Upper lobe of right lung (tissue), 1 donor: ENCODE data around the gene C16orf78. TPM values are rescaled to one million over a fixed set of nuclear protein-coding genes. Genes with fewer than 3 reads are reported as not detected.

Experiments
- ATAC-seq: fragments of 200-7000 bp; cut with Tn5 transposase; one replicate; pipeline ENCODE4 v1.9.1; 2020; ENCODE audit warnings: mild to moderate bottlenecking, moderate library complexity
- DNase-seq: peaks from one replicate; pipeline ENCODE4 v3.0.0-alpha.2; 2020
- H3K27ac ChIP-seq: fragments of 200-600 bp; one replicate; pipeline ENCODE4 v1.8.0; 2022
- H3K27me3 ChIP-seq: fragments of 200-600 bp; one replicate; pipeline ENCODE4 v1.8.0; 2022; ENCODE audit warnings: mild to moderate bottlenecking
- H3K36me3 ChIP-seq: fragments of 200-600 bp; one replicate; pipeline ENCODE4 v1.8.0; 2022
- H3K4me1 ChIP-seq: fragments of 200-600 bp; one replicate; pipeline ENCODE4 v1.8.0; 2022
- H3K4me3 ChIP-seq: fragments of 200-600 bp; one replicate; pipeline ENCODE4 v1.8.0; 2022; ENCODE audit warnings: mild to moderate bottlenecking
- H3K9me3 ChIP-seq: fragments of 200-600 bp; one replicate; pipeline ENCODE4 v1.8.0; 2022
- CTCF ChIP-seq: fragments of 200-600 bp; IDR thresholded peaks from one replicate; pipeline ENCODE4 v1.8.0; 2022; ENCODE audit warnings: antibody characterized with exemption
- intact Hi-C: fragments of 100-400 bp; cut with DNase I; formaldehyde crosslinking; loops from one replicate; pipeline ENCODE4 v1.11.0; 2022
- total RNA-seq: library from RNA; stranded (reverse); fragmentation: NEBNext Ultra II Directional; extraction: Animal tissue kit (Norgen Biotek cat#: 25700); gene quantifications from one replicate; pipeline ENCODE4 v1.2.1, GENCODE V29; 2021
- donor health status: DM: no; HTN: yes; CAD: no; lungs with severe emphysema.

C16orf78 gene
- total RNA-seq, 1 donor from 2014 or later: not detected

DNA sequence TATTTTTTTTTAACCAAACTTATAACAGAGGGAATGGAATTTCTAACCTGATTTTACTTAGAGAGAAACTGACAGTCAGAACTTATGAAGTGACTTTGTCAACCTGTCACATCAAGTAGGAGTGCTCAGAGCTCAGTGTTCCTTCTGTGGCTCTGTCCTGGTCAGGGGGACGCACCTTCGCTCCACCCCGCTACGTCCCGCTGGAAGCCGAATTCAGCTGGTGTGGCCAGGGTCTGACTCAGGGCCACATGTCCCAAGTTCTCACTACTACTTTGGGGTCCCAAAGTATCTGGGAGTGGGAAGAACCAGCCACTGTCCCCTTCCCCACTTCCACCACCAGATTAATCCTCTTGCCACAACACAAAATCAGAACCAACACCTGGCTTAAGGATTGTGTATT is 51.4 kb downstream of the C16orf78 start:
- Histone ChIP-seq H3K27ac (no peak overlapping the region), H3K36me3 (no peaks in the 10 kb centered on the region), H3K9me3 (no peaks in the 10 kb centered on the region), H3K27me3 (no peaks in the 10 kb centered on the region), H3K4me1 (no peaks in the 10 kb centered on the region), H3K4me3 (no peak overlapping the region)
- intact Hi-C loops: no loop called here
- DNase-seq: no peak
- no peak for TF ChIP-seq CTCF
- ATAC-seq: no peak

- ATAC-seq: peak; percentile 12
- Histone ChIP-seq H3K36me3 (no peaks in the 10 kb centered on the region), H3K27ac (no peak overlapping the region), H3K4me3 (no peak overlapping the region), H3K4me1 (no peaks in the 10 kb centered on the region), H3K9me3 (no peaks in the 10 kb centered on the region), H3K27me3 (no peaks in the 10 kb centered on the region)
- intact Hi-C loops: no loop called here
- DNase-seq: peak; percentile 48
- no peak for TF ChIP-seq CTCF
Measured at GRCh38 chr16:49427771-49428170, 54.2 kb downstream of the C16orf78 start.

DNA sequence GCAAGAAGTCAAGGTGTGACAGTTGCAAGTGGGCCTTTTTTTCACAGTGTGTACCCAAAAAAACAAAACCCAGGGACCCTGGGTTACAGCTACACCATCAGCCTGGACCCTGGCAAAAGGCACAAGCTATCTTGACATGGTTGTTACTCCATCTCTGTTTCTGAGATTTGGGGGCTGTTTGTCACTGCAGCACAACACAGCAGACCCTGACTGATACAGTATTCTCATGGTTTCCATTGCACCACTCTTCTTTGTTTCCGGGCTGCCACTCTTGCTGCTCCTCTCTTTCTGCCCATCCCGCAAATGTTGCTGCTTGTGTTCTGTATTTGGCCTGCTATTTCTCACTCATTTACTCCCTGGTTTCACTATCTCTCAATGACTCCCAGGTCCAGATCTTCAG is 55.2 kb downstream of the C16orf78 start:
- H3K27ac ChIP-seq: no peak overlapping the region
- TF ChIP-seq CTCF: no peak
- ATAC-seq: no peak
- no peak overlapping the region for H3K4me3 ChIP-seq
- no peak for DNase-seq
- H3K36me3 ChIP-seq: no peaks in the 10 kb centered on the region
- no peaks in the 10 kb centered on the region for H3K27me3 ChIP-seq
- intact Hi-C loops: no loop called here
- no peaks in the 10 kb centered on the region for H3K4me1 ChIP-seq
- H3K9me3 ChIP-seq: no peaks in the 10 kb centered on the region

DNA sequence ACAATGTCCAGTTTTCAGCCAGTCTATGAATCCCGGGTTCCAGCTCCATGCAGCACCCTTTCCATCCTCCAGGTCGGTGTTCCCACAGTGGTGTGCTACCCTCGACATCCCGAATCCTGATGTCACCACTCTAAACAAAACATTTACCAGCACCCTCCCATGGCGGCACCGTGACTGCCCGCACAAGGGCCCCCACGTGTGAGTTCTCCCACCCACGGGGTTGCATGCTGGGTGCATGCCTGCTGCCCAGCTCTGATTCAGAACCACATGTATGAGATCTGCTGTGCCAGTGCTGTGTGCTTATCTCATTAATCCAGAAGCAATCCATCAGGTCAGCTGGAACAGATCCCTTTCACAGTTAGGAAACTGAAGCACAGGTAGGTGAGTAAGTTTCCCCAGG is 57.4 kb downstream of the C16orf78 start:
- intact Hi-C loops: no loop called here
- no peak for TF ChIP-seq CTCF
- Histone ChIP-seq H3K4me3 (no peak overlapping the region), H3K36me3 (no peaks in the 10 kb centered on the region), H3K9me3 (no peaks in the 10 kb centered on the region), H3K4me1 (no peaks in the 10 kb centered on the region), H3K27ac (no peak overlapping the region), H3K27me3 (no peaks in the 10 kb centered on the region)
- DNase-seq (peak; percentile 34), ATAC-seq (no peak)

DNA sequence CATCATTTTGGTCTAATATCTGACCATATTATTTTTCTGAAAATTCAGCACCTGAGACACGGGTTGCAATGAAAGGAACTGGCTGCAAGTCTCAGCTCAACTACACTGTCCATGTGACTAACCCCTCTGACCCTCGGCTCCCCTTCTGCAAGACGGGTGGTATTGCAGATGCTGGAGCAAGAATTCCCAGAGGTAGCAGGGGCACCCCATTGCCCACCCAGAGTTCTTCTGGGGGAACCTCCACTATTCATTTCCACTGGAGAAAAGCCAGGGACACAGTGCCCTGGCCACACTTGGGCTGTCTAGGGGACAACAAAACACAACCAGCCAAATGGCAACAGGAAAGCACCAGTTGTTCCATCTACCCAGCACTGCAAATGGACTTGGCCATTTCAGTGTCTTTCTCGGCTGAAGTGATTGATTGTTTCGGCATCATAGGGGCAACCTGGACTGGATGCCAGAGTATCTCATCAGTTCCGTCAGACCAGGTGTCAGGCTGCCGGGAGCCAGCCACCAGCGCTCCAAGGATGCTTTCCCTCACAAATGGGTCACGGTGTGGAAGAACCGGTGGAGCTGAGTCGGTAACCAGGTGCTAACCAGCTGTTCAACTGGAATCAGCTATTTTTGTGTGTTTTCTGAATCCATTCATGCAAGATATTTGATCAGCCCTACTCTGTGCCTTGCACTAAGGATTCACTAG is 58.1 kb downstream of the C16orf78 start:
- no peak overlapping the region for H3K27ac ChIP-seq
- no peak overlapping the region for H3K4me3 ChIP-seq
- no peaks in the 10 kb centered on the region for H3K36me3 ChIP-seq
- H3K9me3 ChIP-seq: no peaks in the 10 kb centered on the region
- intact Hi-C loops: no loop called here
- peak; percentile 26 for DNase-seq
- H3K27me3 ChIP-seq: no peaks in the 10 kb centered on the region
- no peak for TF ChIP-seq CTCF
- H3K4me1 ChIP-seq: no peaks in the 10 kb centered on the region
- no peak for ATAC-seq

DNA sequence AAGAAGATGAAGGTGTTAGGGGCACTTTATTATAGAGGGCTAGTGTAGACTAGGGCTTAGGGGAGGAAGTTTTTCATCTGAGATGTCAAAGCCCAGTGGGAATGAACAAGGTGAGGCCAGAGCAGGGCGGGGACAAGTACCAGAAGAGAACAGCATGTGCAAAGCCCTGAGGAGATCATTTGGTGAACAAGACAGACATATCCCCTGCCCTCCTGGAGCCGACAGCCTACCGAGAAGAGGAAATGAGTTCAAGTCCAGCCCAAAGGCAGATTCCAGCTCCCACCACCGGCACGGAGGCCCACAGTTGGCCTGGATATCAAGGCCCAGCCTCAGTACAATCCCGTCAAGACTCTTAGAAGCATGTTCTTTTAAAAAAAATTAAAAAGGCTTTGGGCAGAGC is 61.1 kb downstream of the C16orf78 start:
- Histone ChIP-seq H3K27ac (no peak overlapping the region), H3K36me3 (no peaks in the 10 kb centered on the region), H3K4me1 (no peaks in the 10 kb centered on the region), H3K27me3 (no peaks in the 10 kb centered on the region), H3K4me3 (no peak overlapping the region), H3K9me3 (no peaks in the 10 kb centered on the region)
- DNase-seq: no peak
- intact Hi-C loops: no loop called here
- no peak for TF ChIP-seq CTCF
- no peak for ATAC-seq
